Astrocyte (in vitro differentiated cells and primary cell): ENCODE data around the gene FBXO5. TPM values are rescaled to one million over a fixed set of nuclear protein-coding genes. Genes with fewer than 3 reads are reported as not detected.
A peak's percentile ranks its signal among the peaks of the same experiment; 100 is the strongest.
"Not testable (repeated sequence)": the region's sequence is repeated elsewhere in the genome, so short reads cannot be mapped to it uniquely, and the experiment has no call there.

Experiments
- DNase-seq: peaks from one replicate; pipeline ENCODE4 v3.0.0-alpha.2; 2010; ENCODE audit warnings: low read depth
- FAIRE-seq: peaks from 2 replicates; lab custom pipeline; 2011; peaks lifted over from hg19 to GRCh38; lab: Jason Lieb, UNC
- H2AFZ ChIP-seq: 2 replicates; pipeline ENCODE4 v1.6.0; 2012; ENCODE audit warnings: low read depth, low read length, inconsistent platforms
- H3K27ac ChIP-seq: 2 replicates; pipeline ENCODE4 v1.5.1; 2011; ENCODE audit warnings: low read depth, low read length, inconsistent platforms
- H3K27me3 ChIP-seq: 2 replicates; pipeline ENCODE4 v1.6.0; 2011; ENCODE audit warnings: low read length, inconsistent platforms; ENCODE audit not compliant: insufficient read depth
- H3K36me3 ChIP-seq: 2 replicates; pipeline ENCODE4 v1.5.1; 2011; ENCODE audit warnings: low read length, inconsistent platforms; ENCODE audit not compliant: insufficient read depth
- H3K4me1 ChIP-seq: 2 replicates; pipeline ENCODE4 v1.5.1; 2011; ENCODE audit warnings: low read length, inconsistent platforms; ENCODE audit not compliant: insufficient read depth
- H3K4me2 ChIP-seq: 2 replicates; pipeline ENCODE4 v1.6.0; 2012; ENCODE audit warnings: low read length, inconsistent platforms
- H3K4me3 ChIP-seq: 2 replicates; pipeline ENCODE4 v1.5.1; 2011; ENCODE audit warnings: low read depth, mild to moderate bottlenecking, low read length, inconsistent platforms; ENCODE audit not compliant: insufficient read depth
- H3K79me2 ChIP-seq: 2 replicates; pipeline ENCODE4 v1.6.0; 2012; ENCODE audit warnings: mild to moderate bottlenecking, low read length, inconsistent platforms; ENCODE audit not compliant: insufficient read depth
- H3K9ac ChIP-seq: 2 replicates; pipeline ENCODE4 v1.6.0; 2012; ENCODE audit warnings: mild to moderate bottlenecking, low read length, inconsistent platforms
- H3K9me3 ChIP-seq: 2 replicates; pipeline ENCODE4 v1.5.1; 2012; ENCODE audit warnings: low read depth, mild to moderate bottlenecking, low read length, inconsistent platforms; ENCODE audit not compliant: insufficient read depth
- H4K20me1 ChIP-seq: 2 replicates; pipeline ENCODE4 v1.6.0; 2012; ENCODE audit warnings: low read length, inconsistent platforms; ENCODE audit not compliant: insufficient read depth
- H3K27ac Mint-ChIP-seq: one replicate; pipeline ENCODE4 v1.8.0; 2021; ENCODE audit warnings: mild to moderate bottlenecking, mixed read lengths; ENCODE audit not compliant: unreplicated experiment
- H3K27me3 Mint-ChIP-seq: one replicate; pipeline ENCODE4 v1.8.0; 2021; ENCODE audit warnings: low read depth, mixed read lengths; ENCODE audit not compliant: unreplicated experiment
- H3K36me3 Mint-ChIP-seq: one replicate; pipeline ENCODE4 v1.8.0; 2021; ENCODE audit warnings: low read depth, mixed read lengths; ENCODE audit not compliant: unreplicated experiment
- H3K4me1 Mint-ChIP-seq: one replicate; pipeline ENCODE4 v1.8.0; 2021; ENCODE audit warnings: low read depth, mixed read lengths; ENCODE audit not compliant: unreplicated experiment
- H3K4me3 Mint-ChIP-seq: one replicate; pipeline ENCODE4 v1.8.0; 2021; ENCODE audit warnings: mild to moderate bottlenecking, moderate library complexity, mixed read lengths; ENCODE audit not compliant: unreplicated experiment
- H3K9me3 Mint-ChIP-seq: one replicate; pipeline ENCODE4 v1.8.0; 2021; ENCODE audit warnings: mild to moderate bottlenecking, mixed read lengths; ENCODE audit not compliant: unreplicated experiment
- EZH2 ChIP-seq: IDR thresholded peaks from 2 replicates; pipeline ENCODE4 v1.6.1; 2012; ENCODE audit warnings: mild to moderate bottlenecking, low read length, inconsistent platforms; ENCODE audit not compliant: insufficient read depth
- total RNA-seq: library from RNA; stranded (reverse); gene quantifications from 2 replicates; pipeline ENCODE4 v1.2.1, GENCODE V29; 2021
- TF ChIP-seq, protein P1 (sequence below): IDR thresholded peaks from 2 replicates; pipeline ENCODE4 v1.5.1; 2011; ENCODE audit warnings: low read depth, mild to moderate bottlenecking, inconsistent platforms, low read length, moderate library complexity; ENCODE audit not compliant: insufficient read depth

The FBXO5 gene
- total RNA-seq, 1 donor from 2014 or later = 7.5 TPM

DNA sequence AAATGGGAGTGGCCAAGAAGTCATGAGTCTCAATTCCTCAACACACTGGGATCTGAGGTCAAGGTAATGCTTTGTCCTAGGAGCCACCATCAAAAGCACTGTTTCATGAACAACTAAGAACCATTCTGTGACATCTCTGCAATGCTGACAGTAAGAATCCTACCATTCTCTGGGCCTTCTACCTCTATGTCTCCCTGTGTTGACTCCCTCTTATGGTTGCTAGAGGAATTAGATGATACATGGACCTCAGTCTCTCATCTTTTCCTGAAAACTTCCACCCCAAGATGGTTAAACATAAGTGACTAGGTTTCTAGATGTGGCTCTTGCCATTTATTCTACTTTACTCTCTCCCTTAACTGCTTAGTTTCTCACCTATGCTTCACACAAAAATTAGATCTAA, 10.6 kb upstream of the FBXO5 start:
- Histone ChIP-seq H4K20me1 (peaks cover 24% of the 10 kb centered on the region), H2AFZ (no peak overlapping the region), H3K9me3 (no peaks in the 10 kb centered on the region), H3K27me3 (no peaks in the 10 kb centered on the region), H3K4me3 (no peak overlapping the region), H3K36me3 (peaks cover 51% of the 10 kb centered on the region), H3K4me1 (no peaks in the 10 kb centered on the region), H3K9ac (no peak overlapping the region), H3K79me2 (peaks cover 82% of the 10 kb centered on the region), H3K27ac (no peak overlapping the region), H3K4me2 (no peak overlapping the region)
- H3K9me3 Mint-ChIP-seq = no peaks in the 10 kb centered on the region
- H3K4me3 Mint-ChIP-seq = no peak overlapping the region
- DNase-seq (no peak), FAIRE-seq (no peak)
- no peak overlapping the region for H3K27ac Mint-ChIP-seq
- no peaks in the 10 kb centered on the region for H3K27me3 Mint-ChIP-seq
- peaks cover 12% of the 10 kb centered on the region for H3K36me3 Mint-ChIP-seq
- no peak for TF ChIP-seq EZH2
- TF ChIP-seq, protein P1, sequence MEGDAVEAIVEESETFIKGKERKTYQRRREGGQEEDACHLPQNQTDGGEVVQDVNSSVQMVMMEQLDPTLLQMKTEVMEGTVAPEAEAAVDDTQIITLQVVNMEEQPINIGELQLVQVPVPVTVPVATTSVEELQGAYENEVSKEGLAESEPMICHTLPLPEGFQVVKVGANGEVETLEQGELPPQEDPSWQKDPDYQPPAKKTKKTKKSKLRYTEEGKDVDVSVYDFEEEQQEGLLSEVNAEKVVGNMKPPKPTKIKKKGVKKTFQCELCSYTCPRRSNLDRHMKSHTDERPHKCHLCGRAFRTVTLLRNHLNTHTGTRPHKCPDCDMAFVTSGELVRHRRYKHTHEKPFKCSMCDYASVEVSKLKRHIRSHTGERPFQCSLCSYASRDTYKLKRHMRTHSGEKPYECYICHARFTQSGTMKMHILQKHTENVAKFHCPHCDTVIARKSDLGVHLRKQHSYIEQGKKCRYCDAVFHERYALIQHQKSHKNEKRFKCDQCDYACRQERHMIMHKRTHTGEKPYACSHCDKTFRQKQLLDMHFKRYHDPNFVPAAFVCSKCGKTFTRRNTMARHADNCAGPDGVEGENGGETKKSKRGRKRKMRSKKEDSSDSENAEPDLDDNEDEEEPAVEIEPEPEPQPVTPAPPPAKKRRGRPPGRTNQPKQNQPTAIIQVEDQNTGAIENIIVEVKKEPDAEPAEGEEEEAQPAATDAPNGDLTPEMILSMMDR = no peak
- H3K4me1 Mint-ChIP-seq = no peaks in the 10 kb centered on the region

DNA sequence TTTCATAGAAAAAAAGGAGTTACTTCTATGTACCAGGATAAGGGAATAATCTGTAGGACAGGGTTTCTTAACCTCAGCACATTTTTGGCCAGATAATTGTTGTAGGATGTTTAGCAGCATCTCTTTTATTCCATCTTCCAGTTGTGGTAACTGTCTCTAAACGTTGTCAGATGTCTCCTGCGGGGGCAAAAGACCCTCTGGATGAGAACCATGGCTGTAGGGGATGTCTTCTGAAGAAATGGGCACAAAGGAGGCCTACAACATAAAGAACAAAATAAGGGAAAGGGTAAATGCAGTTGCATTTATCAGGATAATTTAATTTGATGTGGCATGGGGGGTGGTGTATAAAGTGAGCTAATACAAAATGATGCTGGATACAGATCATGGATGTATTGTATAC, 4.1 kb upstream of the FBXO5 start:
- peaks cover 10% of the 10 kb centered on the region for H3K4me1 ChIP-seq
- Mint-ChIP-seq H3K4me3 (no peak overlapping the region), H3K27me3 (no peaks in the 10 kb centered on the region), H3K36me3 (no peaks in the 10 kb centered on the region), H3K4me1 (no peaks in the 10 kb centered on the region), H3K27ac (no peak overlapping the region), H3K9me3 (no peaks in the 10 kb centered on the region)
- H2AFZ ChIP-seq = no peak overlapping the region
- H4K20me1 ChIP-seq = peaks cover 11% of the 10 kb centered on the region
- peaks cover 12% of the 10 kb centered on the region for H3K36me3 ChIP-seq
- TF ChIP-seq EZH2 = no peak
- TF ChIP-seq, protein P1 = no peak
- no peaks in the 10 kb centered on the region for H3K9me3 ChIP-seq
- H3K4me3 ChIP-seq = no peak overlapping the region
- H3K79me2 ChIP-seq = peaks cover 63% of the 10 kb centered on the region
- no peak overlapping the region for H3K4me2 ChIP-seq
- H3K9ac ChIP-seq = no peak overlapping the region
- DNase-seq (no peak), FAIRE-seq (no peak)
- H3K27me3 ChIP-seq = no peaks in the 10 kb centered on the region
- no peak overlapping the region for H3K27ac ChIP-seq

DNA sequence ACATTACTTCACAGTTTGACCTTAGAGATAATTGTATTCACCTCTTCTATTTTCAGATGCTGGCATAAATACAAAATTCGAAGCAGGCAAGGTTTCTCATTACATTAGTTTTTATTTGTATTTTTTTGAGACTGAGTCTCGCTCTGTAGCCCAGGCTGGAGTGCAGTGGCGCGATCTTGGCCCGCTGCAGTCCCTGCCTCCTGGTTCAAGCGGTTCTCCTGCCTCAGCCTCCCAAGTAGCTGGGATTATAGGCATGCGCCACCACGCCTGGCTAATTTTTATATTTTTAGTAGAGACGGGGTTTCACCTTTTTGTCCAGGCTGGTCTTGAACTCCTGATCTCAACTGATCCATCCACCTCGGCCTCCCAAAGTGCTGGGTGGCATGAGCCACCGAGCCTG, 2.5 kb upstream of the FBXO5 start:
- H3K27me3 Mint-ChIP-seq, FAIRE-seq, H2AFZ ChIP-seq, H3K36me3 Mint-ChIP-seq, DNase-seq, H3K36me3 ChIP-seq, H3K9me3 Mint-ChIP-seq, H3K4me1 ChIP-seq, H3K27me3 ChIP-seq, H3K9ac ChIP-seq, H3K9me3 ChIP-seq, H3K27ac Mint-ChIP-seq, H3K4me1 Mint-ChIP-seq: not testable (repeated sequence)
- H3K4me2 ChIP-seq = peak overlapping the region; percentile 99
- H3K4me3 ChIP-seq = peak overlapping the region; percentile 94
- peak overlapping the region; percentile 28 for H3K4me3 Mint-ChIP-seq
- peaks cover 65% of the 10 kb centered on the region for H3K79me2 ChIP-seq
- peak overlapping the region; percentile 92 for H3K27ac ChIP-seq
- H4K20me1 ChIP-seq = peaks cover 19% of the 10 kb centered on the region
